ENCODE results near the gene NSMCE1.

NSMCE1 gene

DNA sequence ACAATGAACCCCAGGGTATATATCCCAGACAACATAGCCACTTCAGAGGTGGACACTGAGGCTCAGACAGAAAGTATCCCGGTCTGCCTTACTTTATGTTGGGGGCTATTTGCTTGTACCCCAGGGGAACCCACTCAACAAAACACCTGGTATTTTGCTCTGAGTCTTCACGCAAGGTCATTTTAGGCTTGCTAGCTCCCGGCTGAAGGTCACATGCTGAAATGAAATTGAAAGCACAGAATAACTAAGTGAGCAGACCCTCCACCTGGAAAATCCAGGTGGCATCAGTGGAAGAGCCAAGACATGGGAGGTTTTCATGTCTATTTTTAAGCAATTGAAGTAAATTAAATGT lies 69.4 kb downstream of the NSMCE1 start:
- in situ Hi-C loops (cut with HindIII; ENCODE audit: low sequenced_read_pairs): no loop called here

- in situ Hi-C loops (cut with HindIII; ENCODE audit: low sequenced_read_pairs): no loop called here
Measured at GRCh38 chr16:27198451-27199234, 69.9 kb downstream of the NSMCE1 start.

- in situ Hi-C loops (cut with HindIII; ENCODE audit: low sequenced_read_pairs): no loop called here
Measured at GRCh38 chr16:27197004-27197403, 71.6 kb downstream of the NSMCE1 start.

GRCh38 chr16:27195941-27196595 lies 72.5 kb downstream of the NSMCE1 start:
- in situ Hi-C loops (cut with HindIII; ENCODE audit: low sequenced_read_pairs): no loop called here

GRCh38 chr16:27195076-27195741 lies 73.4 kb downstream of the NSMCE1 start:
- in situ Hi-C loops (cut with HindIII; ENCODE audit: low sequenced_read_pairs): no loop called here

- in situ Hi-C loops (cut with HindIII; ENCODE audit: low sequenced_read_pairs): no loop called here
Measured at GRCh38 chr16:27193300-27193990, 75.1 kb downstream of the NSMCE1 start.

- in situ Hi-C loops (cut with HindIII; ENCODE audit: low sequenced_read_pairs): no loop called here
Measured at GRCh38 chr16:27191352-27191924, 77.1 kb downstream of the NSMCE1 start.

GRCh38 chr16:27190316-27190871 lies 78.2 kb downstream of the NSMCE1 start:
- in situ Hi-C loops (cut with HindIII; ENCODE audit: low sequenced_read_pairs): no loop called here

GRCh38 chr16:27189335-27189972 lies 79.1 kb downstream of the NSMCE1 start:
- in situ Hi-C loops (cut with HindIII; ENCODE audit: low sequenced_read_pairs): no loop called here

GRCh38 chr16:27188633-27189032 lies 79.9 kb downstream of the NSMCE1 start:
- in situ Hi-C loops (cut with HindIII; ENCODE audit: low sequenced_read_pairs): no loop called here

DNA sequence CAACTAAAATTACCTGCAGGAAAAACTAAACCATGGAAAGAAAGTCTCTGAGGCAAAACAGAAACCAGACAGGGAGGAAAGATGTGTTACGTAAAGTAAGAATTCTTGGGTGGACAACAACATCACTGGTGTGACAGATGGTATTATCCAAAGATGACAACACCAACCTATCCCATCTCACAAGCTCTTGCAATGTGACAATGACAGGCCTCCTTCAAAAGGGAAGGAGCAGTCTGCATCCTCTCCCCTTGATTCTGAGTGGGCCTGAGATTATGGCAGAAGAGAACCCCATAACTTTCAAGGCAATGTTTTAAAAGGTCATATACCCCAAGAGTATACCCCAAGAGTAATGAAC lies 82.8 kb downstream of the NSMCE1 start:
- in situ Hi-C loops (cut with HindIII; ENCODE audit: low sequenced_read_pairs): no loop called here

DNA sequence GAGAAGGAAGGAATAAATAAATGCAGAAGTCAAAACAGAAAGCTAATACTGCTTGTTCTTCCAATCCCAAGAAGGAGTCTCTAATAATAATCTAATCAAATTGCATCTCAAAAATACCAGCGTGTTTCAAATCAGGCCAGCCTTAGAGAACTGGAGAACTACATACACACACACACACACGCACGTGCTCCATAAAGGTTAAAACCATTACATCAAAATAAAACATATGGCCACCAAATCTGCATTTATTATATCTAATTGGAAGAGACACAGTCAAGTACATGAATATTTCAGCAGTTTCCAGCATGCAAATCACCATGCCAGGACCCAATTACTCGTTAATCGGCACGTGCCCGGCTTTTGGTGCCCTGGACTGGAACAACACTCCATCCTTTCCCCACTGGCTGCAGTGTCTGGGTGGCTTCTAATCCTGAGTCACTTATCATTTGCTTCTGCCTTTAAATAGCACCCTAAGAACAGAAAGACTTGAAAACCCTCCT lies 85.6 kb downstream of the NSMCE1 start:
- in situ Hi-C loops (cut with HindIII; ENCODE audit: low sequenced_read_pairs): no loop called here

DNA sequence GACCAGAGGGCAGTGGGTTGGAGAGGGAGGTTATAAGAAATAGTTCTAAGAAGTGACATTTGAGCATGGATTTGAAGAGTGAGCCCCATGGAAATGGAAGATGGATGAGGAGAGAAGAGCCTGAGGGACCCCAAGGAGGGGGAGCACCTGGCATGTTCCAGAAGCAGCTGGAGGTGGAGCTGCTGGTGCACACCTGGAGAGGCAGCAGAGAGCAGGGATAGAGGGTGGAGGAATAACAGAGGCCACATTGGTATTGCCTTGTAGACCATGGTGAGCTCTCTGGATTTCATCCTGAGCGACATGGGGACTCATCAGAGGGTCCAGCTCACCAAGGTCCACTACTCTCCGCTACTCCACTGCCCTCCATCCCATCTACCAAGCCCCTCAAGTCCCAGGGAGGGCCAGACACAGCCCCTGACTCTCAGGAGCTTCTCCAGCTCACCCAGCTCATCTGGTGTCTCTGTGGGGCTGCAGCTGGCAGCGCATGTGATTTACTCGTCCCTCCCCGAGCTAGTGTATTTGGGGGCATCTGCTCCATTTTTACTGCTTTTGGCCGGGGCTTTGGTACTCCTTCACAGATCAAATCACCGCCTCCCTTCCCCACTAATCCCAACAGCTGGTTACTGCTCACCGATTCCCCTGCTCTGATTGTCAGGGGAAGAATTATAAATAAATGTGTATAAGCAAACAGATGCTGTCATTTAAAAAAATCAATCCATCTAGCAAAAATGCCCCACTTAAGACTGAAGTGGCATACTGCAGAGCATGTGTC lies 87.4 kb downstream of the NSMCE1 start:
- in situ Hi-C loops (cut with HindIII; ENCODE audit: low sequenced_read_pairs): no loop called here

GRCh38 chr16:27179500-27180072 lies 89.0 kb downstream of the NSMCE1 start:
- in situ Hi-C loops (cut with HindIII; ENCODE audit: low sequenced_read_pairs): no loop called here

- in situ Hi-C loops (cut with HindIII; ENCODE audit: low sequenced_read_pairs): no loop called here
Measured at GRCh38 chr16:27177031-27177774, 91.4 kb downstream of the NSMCE1 start.

DNA sequence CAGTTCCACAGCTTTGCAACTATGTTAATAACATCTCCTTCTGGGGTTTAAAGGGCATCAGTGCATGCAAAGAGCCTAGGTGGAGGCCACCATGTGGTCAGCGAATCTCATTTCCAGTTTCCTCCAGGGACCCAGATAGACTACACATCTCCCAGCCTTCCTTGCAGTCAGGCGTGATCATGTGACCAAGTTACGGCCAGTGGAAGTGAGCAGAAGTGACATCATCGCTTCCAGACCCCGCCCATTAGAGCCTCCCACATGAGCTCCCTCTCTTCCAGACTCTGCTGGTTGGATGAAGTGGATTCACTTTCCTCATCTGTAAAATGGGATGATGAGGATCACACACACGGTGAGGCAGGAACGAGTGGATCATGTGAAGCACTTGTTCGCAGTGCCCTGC lies 92.7 kb downstream of the NSMCE1 start:
- in situ Hi-C loops (cut with HindIII; ENCODE audit: low sequenced_read_pairs): no loop called here
